GM23338 (cell line): ENCODE measurements around the gene CEP44.

Experiments used
- CTCF ChIP-seq, 2 experiments: fragments of 200-600 bp in 1 of 2; sonication (generic) in 1 of 2; conservative IDR thresholded peaks; 2 replicates each; pipeline versions ENCODE4 v1.5.1 to v1.6.1; 2016 to 2017; ENCODE audit warnings: antibody characterized with exemption in 2 of 2, low read depth in 2 of 2, mild to moderate bottlenecking in 2 of 2, moderate library complexity in 1 of 2
- EZH2 ChIP-seq: fragments of 200-600 bp; sonication (generic); IDR thresholded peaks from one replicate; pipeline ENCODE4 v1.8.0; 2017; ENCODE audit warnings: antibody characterized with exemption, mild to moderate bottlenecking, low read depth; ENCODE audit not compliant: unreplicated experiment
- EZH2phosphoT487 ChIP-seq: fragments of 200-600 bp; sonication (generic); IDR thresholded peaks from one replicate; pipeline ENCODE4 v1.8.1; 2018; ENCODE audit warnings: antibody characterized with exemption; ENCODE audit not compliant: unreplicated experiment
- JUNB ChIP-seq: IDR thresholded peaks from one replicate; pipeline ENCODE4 v1.6.1; 2016; ENCODE audit warnings: antibody characterized with exemption; ENCODE audit not compliant: unreplicated experiment
- NANOG ChIP-seq: IDR thresholded peaks from 2 replicates; pipeline ENCODE4 v1.6.1; 2016; ENCODE audit warnings: antibody characterized with exemption, borderline replicate concordance
- POLR2AphosphoS5 ChIP-seq: IDR thresholded peaks from 2 replicates; pipeline ENCODE4 v1.6.1; 2016; ENCODE audit warnings: antibody characterized with exemption, low read depth
- REST ChIP-seq: IDR thresholded peaks from one replicate; pipeline ENCODE4 v1.6.1; 2018; ENCODE audit warnings: antibody characterized with exemption; ENCODE audit not compliant: unreplicated experiment
- ZNF114 ChIP-seq: fragments of 250-450 bp; sonication (Bioruptor Pico); IDR thresholded peaks from 2 replicates; pipeline ENCODE4 v1.5.0; 2020; ENCODE audit warnings: mild to moderate bottlenecking, moderate library complexity
- ZNF462 ChIP-seq: fragments of 250-450 bp; sonication (Bioruptor Pico); IDR thresholded peaks from 2 replicates; pipeline ENCODE4 v1.5.0; 2020; ENCODE audit warnings: mild to moderate bottlenecking, moderate library complexity

GRCh38 chr4:174303687-174304086 lies 20.0 kb downstream of the CEP44 start:
- TF ChIP-seq CTCF (conservative IDR thresholded peaks at IDR 0.05; ENCODE audit: low read depth in 2 of 2), result no peak
- TF ChIP-seq EZH2phosphoT487, result no peak
- no peak for TF ChIP-seq EZH2
- no peak for TF ChIP-seq POLR2AphosphoS5
- no peak for TF ChIP-seq ZNF114 (CRISPR knock-in tag)
- TF ChIP-seq NANOG, result no peak
- no peak for TF ChIP-seq REST
- no peak for TF ChIP-seq ZNF462 (CRISPR knock-in tag)
- no peak for TF ChIP-seq JUNB
